ENCODE data around the gene UNC79.

DNA sequence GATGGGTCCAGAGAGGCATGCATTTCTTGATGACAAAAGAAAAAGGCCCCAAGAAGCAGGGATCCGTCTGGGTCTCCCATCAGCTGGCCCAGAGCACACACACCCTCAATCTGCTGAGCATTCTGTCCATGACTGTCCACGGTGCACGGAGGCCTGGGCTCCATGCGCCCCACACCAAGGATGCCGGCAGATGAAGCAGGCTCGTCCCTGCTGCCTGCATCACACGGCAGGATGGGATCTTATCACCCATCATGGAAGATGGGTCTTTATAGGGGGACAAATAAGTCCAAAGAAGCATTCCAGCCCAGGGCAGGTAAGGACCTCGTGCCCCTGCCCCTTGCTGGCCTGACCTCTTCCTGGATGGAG, 297.9 kb downstream of the UNC79 start:
- TF ChIP-seq BACH2 (CRISPR knock-in tag; IDR thresholded peaks at IDR 0.05; ENCODE audit: borderline replicate concordance): no peak
- TF ChIP-seq TOX (CRISPR knock-in tag; IDR thresholded peaks at IDR 0.05; ENCODE audit: borderline replicate concordance): no peak
- TF ChIP-seq RARB (CRISPR knock-in tag; IDR thresholded peaks at IDR 0.05): no peak
- TF ChIP-seq ZNF8 (CRISPR knock-in tag; IDR thresholded peaks at IDR 0.05): no peak
- TF ChIP-seq, protein P1, sequence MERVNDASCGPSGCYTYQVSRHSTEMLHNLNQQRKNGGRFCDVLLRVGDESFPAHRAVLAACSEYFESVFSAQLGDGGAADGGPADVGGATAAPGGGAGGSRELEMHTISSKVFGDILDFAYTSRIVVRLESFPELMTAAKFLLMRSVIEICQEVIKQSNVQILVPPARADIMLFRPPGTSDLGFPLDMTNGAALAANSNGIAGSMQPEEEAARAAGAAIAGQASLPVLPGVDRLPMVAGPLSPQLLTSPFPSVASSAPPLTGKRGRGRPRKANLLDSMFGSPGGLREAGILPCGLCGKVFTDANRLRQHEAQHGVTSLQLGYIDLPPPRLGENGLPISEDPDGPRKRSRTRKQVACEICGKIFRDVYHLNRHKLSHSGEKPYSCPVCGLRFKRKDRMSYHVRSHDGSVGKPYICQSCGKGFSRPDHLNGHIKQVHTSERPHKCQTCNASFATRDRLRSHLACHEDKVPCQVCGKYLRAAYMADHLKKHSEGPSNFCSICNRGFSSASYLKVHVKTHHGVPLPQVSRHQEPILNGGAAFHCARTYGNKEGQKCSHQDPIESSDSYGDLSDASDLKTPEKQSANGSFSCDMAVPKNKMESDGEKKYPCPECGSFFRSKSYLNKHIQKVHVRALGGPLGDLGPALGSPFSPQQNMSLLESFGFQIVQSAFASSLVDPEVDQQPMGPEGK (CRISPR knock-in tag; IDR thresholded peaks at IDR 0.05; ENCODE audit: borderline replicate concordance): no peak
- no peak for TF ChIP-seq ESRRG (CRISPR knock-in tag; IDR thresholded peaks at IDR 0.05)
- TF ChIP-seq PPARA (CRISPR knock-in tag; IDR thresholded peaks at IDR 0.05; ENCODE audit: borderline replicate concordance): no peak
- TF ChIP-seq ZFP3 (CRISPR knock-in tag; IDR thresholded peaks at IDR 0.05): no peak
- TF ChIP-seq ZC3H10 (CRISPR knock-in tag; IDR thresholded peaks at IDR 0.05): no peak
- TF ChIP-seq GLIS3 (CRISPR knock-in tag; IDR thresholded peaks at IDR 0.05): no peak
